ENCODE results near the gene ZNF366. TPM values are rescaled to one million over a fixed set of nuclear protein-coding genes. Genes with fewer than 3 reads are reported as not detected.
A peak's percentile ranks its signal among the peaks of the same experiment; 100 is the strongest.

The ZNF366 gene
- total RNA-seq, 1 experiment from 2014 or later = 1.4 TPM

DNA sequence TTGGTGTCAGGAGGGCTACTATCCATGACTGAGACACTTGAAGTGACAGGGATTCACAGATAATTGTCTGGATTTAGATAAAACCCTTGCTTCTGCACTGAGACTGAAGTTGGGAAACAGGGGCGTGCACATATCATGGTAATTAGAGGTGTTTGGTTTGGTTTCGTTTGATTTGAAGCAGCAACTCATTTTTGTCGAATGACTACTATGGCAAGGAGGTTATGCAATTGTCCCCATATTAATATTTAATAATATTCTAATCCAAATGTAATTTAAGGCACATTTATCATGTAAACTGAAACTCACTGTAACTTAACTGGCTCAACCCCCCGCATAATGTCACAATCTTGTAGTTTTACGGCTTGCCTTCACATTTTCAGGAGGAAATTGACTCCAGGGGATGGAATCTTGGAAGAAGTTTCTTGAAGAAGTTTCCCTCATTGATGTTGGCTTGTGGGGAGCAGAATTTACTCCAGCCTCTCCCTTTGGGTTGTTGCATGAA lies 12.5 kb downstream of the ZNF366 start:
- no peak for DNase-seq (ENCODE audit: low read depth)

DNA sequence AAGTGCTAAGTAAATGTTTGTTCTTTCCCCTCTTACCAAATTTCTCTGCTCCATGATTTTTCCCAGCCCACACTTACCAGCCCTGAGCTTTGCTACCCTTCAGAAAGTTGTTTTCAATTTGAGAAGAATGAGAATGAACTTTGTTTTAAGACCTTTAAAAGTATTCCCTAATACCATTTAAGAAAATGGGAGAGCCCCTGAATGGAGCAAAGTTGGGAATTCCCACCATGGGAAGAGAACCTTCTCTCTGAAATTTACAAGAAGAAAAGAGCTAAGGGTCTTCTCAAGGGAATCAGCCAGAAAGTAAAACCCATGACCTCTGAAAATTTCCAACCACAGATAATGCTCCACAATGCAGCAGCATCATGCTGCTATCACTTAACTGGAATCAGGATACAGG lies 17.7 kb downstream of the ZNF366 start:
- DNase-seq (ENCODE audit: low read depth) = no peak

DNA sequence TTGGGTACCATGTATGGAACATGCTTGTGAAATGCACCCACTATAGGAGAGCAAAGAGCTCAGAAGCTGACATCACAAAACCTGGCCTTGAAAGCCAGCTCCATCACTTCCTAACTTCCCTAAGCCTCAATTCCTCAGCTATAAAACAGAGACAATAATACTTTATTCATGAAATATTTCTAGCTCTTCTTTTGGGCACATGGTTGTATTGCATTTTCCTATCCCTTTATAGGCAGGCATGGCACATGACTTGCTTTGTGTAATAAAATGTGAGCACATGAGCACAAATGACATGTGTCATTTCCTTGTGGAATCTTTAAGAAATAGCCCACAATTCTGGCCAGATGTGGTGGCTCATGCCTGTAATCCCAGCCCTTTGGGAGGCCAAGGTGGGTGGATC lies 18.5 kb downstream of the ZNF366 start:
- DNase-seq (ENCODE audit: low read depth) = no peak

DNA sequence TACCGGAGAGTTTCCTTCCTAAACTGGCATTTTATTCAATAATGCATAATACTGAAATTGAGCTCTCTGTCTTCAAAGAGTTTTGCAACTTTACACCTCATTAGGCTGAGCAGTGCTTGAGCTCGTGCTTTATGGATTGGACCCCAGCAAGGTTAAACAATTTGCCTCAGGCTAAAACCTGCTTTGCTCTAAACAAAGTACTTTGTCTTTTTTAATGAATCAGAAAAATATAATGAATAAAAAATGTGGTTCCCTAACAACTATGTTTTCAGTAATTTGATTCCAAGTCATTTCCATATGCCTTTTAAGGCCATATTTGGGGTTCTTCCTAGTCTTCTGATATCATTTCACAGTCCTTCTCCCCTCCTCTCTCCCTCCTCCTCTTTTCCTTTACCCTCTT lies 20.0 kb downstream of the ZNF366 start:
- peak; percentile 93 for DNase-seq (ENCODE audit: low read depth)

DNA sequence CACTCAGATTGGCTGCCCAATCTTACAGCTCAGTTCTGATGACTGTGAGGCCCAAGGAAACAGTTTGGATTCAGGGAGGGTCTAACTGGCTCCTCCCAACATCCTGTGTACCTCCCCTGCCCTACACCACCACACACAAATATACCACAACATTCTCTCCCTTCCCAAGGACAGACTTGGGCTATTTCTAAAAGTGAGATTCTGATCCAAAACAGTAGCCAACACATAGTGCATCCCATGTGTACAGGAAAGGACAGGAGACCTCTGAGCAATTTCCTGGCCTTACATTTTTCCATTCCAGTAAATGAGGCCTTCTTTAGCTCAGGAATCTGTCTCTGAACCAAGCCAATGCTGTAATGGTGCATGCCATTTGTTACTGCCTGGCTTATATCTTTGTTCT lies 20.8 kb downstream of the ZNF366 start:
- peak; percentile 86 for DNase-seq (ENCODE audit: low read depth)

DNA sequence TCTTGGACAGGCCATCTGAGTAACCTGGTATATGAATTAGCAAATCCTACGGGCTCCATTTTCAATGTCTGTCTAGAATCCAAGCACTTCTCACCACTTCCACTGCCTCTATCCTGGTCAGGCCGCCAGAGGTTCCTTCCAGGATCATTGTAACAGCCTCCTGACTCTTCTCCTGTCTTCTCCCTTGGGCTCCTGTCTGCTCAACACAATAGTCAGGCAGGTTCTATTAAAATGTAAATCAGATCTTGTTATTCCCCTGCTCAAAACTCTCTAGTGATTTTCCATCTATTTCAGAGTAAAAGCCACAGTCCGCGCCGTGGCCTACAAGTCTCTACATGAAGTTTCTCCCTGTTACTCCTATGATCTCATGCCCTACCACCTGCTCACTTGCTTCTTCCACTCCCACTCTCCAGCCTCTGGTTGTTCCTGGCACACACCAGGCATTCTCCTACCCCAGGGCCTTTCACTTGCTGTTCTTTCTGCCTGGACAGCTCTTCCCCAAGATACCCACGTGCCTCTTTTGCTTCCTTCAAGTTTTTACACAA lies 21.7 kb downstream of the ZNF366 start:
- DNase-seq (ENCODE audit: low read depth) = no peak

DNA sequence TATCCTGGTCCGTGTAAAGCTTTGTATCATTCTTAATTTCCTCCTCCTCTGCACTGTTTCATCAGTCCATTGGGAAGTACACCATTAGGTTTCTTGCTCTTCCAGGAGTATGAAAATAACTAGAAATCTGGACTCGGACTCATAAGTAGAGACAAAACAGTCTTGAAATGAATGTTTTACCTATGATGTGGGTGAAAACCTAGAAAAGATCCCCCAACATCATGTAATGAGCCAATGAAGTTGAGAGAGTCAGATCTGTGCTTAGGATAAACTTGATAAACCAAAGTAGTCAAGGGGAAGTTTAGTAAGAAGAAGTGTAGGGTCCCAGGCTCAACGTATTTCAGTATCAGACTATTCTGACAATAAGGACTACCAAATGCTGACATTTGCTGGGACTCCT lies 25.2 kb downstream of the ZNF366 start:
- no peak for DNase-seq (ENCODE audit: low read depth)

DNA sequence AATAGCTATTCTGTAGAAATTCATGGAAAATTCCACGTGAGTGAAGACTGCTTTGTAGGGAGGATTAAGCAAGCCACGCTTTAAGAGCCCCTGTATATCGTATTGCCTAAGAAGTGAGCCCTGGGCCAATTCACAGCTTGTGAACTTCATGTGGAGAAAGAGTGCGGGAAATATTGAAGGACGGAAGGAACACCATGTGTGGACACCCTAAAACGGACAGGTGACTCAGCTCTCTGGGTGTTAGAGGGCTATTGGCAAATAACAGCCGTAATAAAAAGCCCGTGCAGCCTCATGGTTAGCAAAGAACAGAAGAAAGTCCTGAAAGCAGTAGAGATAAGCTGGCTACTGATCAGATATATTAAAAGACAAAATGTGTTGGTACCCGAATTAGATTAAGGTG lies 26.4 kb downstream of the ZNF366 start:
- no peak for DNase-seq (ENCODE audit: low read depth)

DNA sequence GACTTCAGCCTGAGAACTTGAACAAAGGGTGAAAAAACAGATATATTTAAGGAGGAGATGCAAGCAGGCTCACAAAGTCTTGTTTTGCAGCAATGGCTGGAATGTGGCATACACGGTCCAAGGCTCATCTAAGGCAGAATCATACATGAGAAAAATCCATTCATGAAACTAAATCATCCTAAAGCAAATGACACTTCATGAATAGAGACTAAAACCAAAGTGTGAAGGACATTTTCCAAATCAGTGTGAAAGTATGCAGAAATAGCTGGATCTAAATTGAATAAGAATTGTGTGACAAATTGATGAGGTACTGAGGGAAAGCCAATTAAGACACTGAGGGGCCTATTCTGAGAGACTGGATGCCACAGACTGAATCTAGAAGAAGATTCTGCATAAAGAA lies 27.3 kb downstream of the ZNF366 start:
- no peak for DNase-seq (ENCODE audit: low read depth)

DNA sequence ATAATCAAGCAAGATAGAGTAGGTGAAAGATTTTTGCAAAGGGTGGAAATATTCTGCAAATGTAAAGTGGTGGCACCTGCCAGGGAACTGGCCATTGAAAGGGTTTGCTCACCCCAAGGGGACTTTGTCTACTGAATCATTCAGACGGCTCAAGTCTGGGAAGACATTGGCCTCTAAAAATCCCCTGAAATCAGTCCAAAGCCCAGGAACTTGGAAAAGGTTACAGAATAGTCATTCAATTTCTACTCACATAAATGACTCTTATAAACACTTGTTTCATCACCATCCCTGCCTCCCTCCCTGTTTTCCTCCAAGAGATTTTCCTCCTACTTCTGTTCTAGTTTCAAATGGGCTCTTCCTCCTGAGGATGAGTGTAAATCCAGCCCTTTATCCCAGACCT lies 28.5 kb downstream of the ZNF366 start:
- peak; percentile 79 for DNase-seq (ENCODE audit: low read depth)

DNA sequence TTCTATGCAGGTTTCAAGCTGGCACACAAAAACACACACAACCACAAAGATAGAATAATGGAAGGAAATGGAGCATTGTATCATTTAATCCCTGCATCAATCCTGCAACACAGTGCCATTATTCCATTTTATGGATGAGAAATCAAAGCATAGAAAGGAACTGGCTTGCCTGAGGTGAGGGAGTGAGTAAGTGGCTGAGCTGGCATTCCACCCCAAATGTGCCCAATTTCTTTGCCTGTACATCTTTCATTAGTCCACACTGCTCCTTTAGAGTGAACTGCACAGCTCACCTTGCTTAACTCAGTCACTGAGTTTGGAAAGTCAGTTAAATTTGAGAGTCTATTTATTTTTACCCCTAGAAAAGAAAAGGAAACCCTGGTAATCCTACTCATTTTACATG lies 28.9 kb downstream of the ZNF366 start:
- peak; percentile 47 for DNase-seq (ENCODE audit: low read depth)

DNA sequence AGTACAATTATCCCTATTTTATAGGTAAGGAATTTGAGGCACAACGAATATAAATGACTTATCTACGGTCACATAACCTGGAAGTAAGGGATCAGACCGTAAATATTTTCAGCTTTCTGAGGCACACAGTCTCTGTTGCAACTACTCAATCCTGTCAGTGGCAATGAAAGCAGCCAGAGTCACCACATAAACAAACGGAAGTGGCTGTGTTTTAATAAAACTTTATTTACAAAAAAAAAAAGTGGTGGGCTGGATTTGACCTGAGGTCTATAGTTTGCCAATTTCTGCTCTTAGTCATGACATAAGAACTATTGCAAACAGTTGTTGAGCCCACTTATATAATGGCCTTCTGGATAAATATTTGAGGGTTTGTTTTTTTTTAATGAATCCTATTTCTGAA lies 29.6 kb downstream of the ZNF366 start:
- peak; percentile 40 for DNase-seq (ENCODE audit: low read depth)

DNA sequence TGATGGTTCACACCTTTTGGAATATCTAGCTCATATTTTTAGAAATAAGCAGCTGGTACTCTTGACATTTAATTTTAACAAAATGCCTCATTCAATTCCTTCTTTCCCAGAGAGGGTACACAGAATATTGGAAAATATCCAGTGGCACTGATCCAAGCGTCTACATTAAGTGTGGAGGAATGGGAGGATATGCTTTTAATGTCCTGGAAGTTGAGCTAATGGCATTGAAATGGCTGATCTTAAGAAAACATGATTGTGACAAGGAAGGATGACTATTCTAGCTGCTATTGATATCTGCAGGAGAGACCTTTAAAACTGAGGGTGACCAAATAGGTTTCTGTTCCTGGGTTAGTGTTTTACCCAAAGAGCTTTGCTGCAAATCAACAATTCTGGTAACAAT lies 30.0 kb downstream of the ZNF366 start:
- DNase-seq (ENCODE audit: low read depth) = no peak

DNA sequence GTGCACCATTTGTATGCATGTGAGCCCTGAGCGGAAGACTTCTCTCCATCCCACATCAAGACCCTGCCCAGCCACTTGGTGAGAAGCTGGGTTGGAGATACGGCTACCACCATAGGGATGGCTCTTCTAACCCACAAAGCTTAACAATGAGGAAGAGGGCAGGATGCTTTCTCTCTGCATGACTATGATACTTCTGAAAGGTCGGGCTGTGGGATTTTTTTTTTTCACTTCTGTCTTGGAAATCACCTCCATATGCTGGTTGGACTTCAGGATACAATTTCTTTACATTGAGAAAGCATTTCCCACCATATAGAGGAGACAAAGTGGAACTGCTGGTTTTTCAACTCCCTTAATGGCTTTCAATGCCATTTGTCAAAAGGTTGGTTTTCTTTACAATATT lies 30.5 kb downstream of the ZNF366 start:
- DNase-seq (ENCODE audit: low read depth) = no peak

DNA sequence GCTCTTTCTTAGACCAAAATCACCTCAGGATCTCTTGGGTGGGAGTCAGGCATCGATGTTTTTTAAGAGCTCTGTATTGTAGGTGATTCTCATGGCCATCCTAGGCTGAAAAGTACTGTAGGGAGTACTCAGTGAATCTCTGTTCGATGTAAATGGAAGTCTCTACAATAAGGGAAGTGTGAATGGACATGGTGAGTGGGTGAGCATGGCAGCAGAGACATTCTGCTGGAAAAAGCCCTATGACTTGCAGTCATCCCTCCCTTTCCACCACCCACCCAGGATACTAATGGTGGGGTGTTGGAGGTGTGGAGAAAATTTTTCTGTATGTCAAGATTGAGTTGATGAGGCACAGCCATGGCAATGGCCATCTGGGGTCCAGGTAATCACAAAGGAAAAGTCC lies 30.9 kb downstream of the ZNF366 start:
- DNase-seq (ENCODE audit: low read depth) = no peak

DNA sequence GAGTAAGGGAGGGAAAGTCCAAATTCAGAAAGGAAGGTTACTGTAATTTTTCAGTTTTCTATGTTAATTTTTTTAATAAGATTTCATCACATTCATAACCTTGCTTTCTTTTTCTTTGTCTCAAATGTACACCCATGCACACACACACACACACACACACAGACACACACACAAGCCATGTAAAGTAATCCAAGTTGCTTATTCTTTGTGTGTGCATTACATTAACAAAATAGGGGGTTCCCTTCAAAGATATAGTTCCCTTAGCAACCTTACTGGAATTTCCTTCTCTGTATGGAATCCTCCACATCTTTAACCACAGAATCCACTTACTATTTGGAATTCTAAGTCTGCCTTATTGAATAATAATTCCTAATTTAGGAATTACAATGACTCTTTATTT lies 32.7 kb downstream of the ZNF366 start:
- no peak for DNase-seq (ENCODE audit: low read depth)

DNA sequence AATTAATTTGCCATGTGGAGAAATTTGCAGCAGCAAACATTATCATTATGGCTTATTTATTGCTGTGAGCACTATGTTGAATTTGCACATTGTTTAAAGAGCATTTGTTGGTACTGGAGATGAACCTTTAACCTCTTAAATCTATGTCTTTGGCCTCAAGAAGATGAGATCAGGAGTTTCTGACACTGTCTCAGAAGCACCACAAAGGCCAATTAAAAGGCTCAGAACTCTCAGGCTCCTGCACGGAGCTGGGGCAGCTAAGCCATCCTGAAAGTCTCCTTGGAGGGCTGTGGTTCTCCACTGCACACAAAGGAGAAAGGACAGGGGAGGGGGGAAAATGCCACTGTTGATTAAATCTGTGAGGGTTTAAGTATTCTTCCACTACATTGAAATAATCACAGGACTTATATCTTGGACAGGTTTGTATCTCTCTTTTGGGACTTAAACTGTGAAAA lies 33.1 kb downstream of the ZNF366 start:
- DNase-seq (ENCODE audit: low read depth) = peak; percentile 21

DNA sequence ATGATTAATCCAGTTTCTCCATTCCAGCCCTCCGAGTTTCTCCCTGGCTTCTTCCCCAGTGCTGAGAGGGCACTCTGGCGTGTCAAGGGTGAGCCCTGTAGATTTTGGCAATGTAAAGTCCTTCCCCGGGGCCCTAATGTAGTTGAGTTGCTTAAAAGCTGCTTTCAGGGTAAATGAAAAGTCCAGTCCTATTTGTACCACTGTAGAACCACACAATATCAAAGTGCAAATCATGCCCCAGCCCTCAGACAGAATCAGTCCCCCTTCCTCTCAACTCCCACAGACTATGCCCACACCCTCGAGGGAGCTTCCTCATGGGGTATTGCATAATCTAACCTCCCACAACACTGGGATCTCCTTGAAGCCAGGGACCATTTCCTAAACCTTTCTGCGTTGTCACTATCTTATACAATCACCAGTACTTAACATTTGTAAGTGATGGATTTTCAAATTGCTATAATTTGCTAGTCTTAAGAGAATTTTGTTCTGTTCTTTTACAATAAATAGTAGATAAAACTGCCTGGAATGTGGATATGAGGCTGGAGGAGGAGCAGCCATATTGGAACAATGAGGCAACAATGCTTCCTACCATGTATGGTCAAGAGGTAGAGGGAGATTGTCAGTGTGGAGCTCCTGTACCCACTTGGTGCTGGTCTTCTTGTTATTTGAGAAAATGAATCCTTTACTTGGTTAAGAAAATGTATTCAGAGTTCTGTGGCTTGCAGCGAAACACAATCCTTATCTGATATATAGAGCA lies 34.4 kb downstream of the ZNF366 start:
- DNase-seq (ENCODE audit: low read depth) = peak; percentile 22

DNA sequence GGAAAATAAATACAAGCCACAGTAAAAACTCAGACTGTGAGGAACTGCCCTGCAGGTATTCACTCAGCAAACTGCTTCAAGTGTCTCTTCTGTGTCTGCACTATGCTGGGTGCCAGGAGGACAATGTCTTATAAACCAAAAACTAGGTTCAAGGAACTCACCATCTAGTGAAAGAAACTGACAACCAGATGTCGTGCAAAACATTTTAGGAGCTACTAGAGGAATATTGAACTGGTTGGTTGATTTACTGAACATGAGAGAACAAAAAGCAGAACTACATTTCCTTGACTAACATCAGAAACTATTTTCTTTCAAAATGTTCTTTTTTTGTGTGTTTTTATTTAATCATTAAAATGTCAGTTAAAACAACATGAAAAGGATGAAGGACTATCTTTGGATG lies 35.2 kb downstream of the ZNF366 start:
- peak; percentile 65 for DNase-seq (ENCODE audit: low read depth)

DNA sequence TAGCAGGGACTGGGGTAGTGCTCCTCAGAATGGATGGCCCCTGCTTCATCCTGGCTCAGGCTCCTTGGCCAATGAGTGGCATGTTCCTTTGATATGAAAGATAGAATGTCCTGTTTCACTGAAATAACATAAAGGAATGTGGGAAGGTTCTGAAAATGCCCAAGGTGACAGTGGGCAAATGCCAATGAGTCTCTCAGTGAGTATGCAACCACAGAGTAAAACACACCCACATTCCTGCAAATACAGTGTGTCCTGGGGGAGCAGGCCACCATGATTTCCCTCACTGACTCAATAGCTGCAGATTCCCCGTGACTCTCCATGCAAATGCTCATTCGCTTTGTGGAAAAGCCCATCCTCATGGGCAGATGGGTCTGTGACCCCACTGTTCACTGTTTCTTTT lies 36.4 kb downstream of the ZNF366 start:
- DNase-seq (ENCODE audit: low read depth) = peak; percentile 97

DNA sequence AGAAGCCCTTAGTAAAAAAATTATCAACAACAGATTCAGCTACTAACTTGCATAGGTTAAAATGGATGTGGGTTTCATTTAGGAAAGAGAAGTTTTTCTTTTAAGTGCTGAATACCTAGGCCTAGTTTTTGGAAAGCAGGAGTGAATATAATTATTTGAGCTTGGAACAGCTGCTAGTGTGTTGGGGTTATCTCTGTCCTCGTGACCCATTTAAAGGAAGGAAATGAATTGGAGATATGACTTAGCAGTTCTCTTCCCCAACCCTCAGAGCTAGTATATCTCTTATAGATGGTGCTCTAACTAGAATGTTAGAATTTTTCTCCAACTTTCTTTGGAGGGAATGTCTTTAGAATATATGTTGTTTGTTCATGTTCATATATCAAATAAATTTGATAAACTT lies 38.6 kb downstream of the ZNF366 start:
- DNase-seq (ENCODE audit: low read depth) = peak; percentile 22

DNA sequence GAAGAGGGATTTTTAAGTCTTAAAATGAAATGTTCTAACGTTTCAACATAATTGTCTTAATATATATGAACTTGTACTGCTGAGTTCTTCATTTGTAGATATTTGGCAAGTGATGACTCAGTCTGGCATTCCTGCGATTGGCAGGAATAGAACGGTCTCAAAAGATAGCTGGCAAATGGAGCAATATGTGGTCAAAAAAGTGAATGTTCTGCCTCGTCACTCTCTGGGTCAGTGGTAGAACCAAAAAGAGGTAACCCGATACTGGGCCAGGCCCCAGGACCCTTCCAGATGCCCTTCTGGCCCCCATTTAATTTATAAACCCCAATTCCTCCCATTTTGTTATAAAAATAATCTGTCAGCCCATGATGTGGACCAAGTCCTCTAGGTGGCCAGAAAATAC lies 39.2 kb downstream of the ZNF366 start:
- DNase-seq (ENCODE audit: low read depth) = peak; percentile 94

DNA sequence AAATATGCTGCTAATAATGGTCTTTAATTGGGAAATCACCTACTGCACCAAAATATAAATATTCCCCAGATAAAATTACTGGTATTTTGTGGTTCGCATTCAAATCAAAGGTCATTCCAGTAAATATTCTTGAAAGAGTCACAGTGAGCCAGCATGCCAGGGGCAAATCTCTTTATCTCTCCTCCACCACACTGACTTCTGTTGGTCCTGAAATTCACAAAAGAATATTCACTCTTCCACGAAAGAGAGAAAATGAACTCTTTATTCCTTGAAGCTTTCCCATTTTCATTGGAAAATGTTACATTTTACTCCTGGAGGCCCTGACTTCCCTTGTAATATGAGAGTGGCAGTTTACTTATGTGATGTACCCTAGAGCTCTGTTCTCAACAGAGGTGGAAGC lies 39.7 kb downstream of the ZNF366 start:
- peak; percentile 85 for DNase-seq (ENCODE audit: low read depth)

Measured in M059J (cell line).